ENCODE results near the gene CLEC4G.

CLEC4G gene

GRCh38 chr19:7692417-7693088, 39.4 kb downstream of the CLEC4G start:
- DNase-seq (ENCODE audit: low read depth): no peak

- no peak for DNase-seq (ENCODE audit: low read depth)
Observed at GRCh38 chr19:7691497-7691896, 40.4 kb downstream of the CLEC4G start.

DNA sequence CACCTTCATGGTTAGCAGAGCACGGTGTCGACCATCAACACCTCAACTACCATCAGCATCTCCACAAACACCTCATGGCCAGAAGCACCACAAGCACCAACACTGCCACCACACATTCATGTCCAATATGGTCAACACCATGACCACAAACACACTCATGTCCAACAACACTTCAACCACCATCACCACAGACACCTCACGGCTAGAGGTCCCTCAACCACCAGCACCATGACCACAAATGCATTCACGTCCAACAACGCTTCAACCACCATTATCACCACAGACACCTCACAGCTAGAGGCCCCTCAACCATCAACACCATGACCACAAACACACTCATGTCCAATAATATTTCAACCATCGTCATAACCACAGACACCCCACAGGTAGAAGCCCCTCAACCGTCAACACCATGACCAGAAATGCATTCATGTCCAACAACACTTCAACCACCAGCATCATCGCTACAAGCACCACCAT, 41.1 kb downstream of the CLEC4G start:
- DNase-seq (ENCODE audit: low read depth): no peak

GRCh38 chr19:7689165-7689564, 42.7 kb downstream of the CLEC4G start:
- DNase-seq (ENCODE audit: low read depth): no peak

DNA sequence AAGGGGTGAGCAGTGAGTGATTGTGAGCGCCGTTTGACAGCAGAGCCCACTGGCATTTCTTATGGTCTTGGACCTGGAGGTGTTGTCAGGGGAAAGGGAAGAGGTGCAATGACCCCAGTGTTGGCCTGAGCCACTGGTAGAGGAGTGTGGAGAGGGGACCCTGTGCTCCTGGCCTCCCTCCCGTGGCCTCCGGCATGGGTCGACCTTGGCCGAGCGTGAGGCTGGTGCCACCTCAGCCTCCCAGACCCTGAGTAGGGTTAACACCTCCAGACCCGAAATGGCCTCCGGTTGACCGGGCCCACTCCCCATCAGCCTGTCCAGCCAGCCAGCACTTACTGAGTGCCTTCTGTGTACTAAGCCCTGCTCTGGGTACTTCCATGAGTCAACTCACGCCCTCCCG, 44.7 kb downstream of the CLEC4G start:
- no peak for DNase-seq (ENCODE audit: low read depth)

DNA sequence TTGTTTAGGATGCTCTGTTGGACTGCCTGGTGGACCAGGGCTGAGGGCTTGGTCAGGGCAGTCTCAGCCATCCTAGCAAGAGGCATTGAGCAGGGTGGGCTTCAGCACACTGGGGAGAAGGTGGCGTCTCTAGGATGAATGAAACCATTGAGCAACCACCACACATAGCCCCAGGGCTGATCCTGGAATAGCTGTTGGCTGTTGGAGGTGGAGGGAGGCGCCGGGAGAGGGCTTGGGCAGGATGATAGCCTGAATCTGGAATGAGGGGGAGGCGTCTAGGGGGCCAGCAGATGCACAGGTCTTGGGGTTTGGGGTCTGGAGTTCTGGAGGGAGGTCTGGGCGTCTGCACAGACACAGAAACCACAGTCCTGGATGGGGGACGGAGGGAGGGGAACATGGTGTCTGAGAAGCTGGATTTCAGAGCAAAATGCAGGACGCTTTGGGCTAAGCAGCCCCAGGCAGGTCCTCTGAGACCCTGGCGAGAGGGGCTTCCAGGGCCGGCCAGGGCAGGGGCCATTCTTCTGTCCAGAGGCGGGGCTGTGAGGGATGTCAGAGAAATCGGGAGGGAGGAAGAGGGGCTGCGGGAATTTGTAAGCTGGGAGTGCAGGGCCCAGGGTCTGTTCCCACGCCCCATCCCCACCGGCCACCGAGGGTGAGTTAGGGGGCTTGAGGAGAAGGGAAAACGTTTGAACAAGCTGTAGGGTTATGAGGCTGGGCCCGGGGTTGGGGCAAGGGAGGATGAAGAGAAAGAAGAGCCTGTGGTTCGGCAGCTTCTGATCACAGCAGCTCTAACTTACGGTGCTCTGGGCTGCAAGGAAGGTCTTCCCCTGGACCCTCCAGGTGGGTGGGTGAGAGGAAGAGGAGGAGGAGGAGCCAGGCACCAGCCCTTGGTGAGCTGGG, 46.1 kb downstream of the CLEC4G start:
- no peak for DNase-seq (ENCODE audit: low read depth)

- no peak for DNase-seq (ENCODE audit: low read depth)
Observed at GRCh38 chr19:7682175-7682855, 49.6 kb downstream of the CLEC4G start.

DNA sequence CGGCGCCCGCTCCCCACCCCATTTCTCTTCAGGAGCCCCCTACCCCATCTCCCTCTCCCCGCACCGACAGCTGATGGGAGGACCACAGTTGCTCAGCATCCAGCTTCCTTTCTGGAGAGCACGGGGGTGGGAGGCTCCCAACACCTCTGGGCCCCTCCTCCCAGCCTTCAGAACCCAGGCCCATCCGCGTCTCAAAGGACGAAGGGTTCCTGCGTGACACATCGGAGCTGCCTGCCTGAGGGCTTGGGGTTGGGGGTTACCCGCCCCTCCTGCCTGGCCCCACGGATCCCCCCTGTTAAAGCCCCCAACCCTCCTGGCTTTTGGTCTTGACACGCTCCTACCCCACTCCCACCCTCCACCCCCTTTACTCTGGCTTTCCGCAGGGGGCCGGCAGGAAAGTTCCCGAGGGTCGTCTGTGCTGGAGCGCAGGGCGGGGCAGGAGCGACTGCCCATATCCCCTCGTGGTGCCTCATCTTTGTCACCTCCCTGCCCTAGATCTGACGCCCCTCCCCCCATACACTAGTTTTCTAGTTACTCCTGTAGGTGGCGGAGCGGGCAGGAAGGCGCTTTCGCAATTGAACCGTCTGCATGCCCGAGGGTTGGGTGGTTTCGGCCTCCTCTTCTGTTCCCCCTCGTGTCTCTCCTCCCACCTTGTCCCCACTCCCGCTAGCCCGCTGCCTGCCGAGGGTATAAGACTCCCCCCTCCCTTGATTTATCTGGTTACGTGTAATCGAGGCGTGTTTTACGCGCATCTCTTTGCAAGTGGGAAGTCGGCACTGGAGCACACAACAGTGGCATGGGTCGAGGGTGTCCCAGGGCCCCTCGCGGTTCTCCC, 50.4 kb downstream of the CLEC4G start:
- DNase-seq (ENCODE audit: low read depth): peak; percentile 73

GRCh38 chr19:7680606-7681339, 51.1 kb downstream of the CLEC4G start, which contains the start of gene TRAPPC5:
Gene TRAPPC5 (plus strand): TSS chr19:7680833. CDS start chr19:7682254, 1,421 bp downstream.
- DNase-seq (ENCODE audit: low read depth): peak; percentile 83

GRCh38 chr19:7679771-7680605, 51.9 kb downstream of the CLEC4G start:
- no peak for DNase-seq (ENCODE audit: low read depth)

DNA sequence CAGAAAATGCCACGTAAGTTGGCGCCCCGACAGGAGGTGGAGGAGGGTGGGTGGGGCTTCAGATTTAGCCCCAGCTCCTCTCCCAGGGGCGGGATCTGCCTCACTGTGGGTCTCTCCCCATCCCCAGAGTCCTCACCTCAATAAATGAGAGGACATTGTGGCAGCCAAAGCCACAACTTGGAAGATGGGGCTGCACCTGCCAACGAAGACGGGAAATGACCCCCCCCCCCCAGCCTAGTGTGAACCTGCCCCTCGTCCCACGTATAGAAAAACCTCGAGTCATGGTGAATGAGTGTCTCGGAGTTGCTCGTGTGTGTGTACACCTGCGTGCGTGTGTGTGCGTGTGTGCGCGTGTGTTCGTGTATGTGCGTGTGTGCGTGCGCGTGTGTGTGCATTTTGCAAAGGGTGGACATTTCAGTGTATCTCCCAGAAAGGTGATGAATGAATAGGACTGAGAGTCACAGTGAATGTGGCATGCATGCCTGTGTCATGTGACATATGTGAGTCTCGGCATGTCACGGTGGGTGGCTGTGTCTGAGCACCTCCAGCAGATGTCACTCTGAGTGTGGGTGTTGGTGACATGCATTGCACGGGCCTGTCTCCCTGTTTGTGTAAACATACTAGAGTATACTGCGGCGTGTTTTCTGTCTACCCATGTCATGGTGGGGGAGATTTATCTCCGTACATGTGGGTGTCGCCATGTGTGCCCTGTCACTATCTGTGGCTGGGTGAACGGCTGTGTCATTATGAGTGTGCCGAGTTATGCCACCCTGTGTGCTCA, 52.7 kb downstream of the CLEC4G start:
- DNase-seq (ENCODE audit: low read depth): peak; percentile 51

Measured in activated T-helper 9 cell treated with anti-CD3 and anti-CD28 coated beads, Interleukin-2, amount 50 U/mL, for 16 hours (primary cell).